ENCODE results near the gene ARRDC1. TPM values are rescaled to one million over a fixed set of nuclear protein-coding genes. Genes with fewer than 3 reads are reported as not detected.

The ARRDC1 gene
- polyA plus RNA-seq, 1 donor from 2014 or later, result 53.4 TPM

DNA sequence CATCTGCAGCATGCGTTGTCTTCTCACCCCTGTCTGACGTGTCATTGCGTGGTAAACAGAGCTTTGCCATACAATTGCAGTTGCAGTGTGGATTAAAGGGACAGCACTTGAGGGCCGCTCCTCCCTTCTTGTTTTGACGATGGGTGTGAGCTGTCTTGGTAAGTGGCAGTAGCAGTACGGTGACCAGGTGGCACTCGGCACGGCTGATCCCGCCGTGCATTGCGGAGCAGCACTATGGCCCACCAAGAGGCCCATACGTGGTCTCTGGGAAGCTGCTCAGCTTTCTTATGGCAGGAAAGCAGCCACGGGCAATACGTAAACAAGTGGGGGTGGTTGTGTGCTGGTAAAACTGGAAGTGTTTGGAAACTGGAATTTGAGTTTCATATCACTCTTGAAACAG, 38.4 kb downstream of the ARRDC1 start:
- H3K9me2 ChIP-seq (ENCODE audit: insufficient read depth, low read length), result no peaks in the 10 kb centered on the region
- H3F3A ChIP-seq (ENCODE audit: insufficient read depth, low read length, poor library complexity, severe bottlenecking), result no peaks in the 10 kb centered on the region
- H3K9me3 ChIP-seq (ENCODE audit: low read length), result no peaks in the 10 kb centered on the region
- H3K4me2 ChIP-seq (ENCODE audit: low read length), result no peak overlapping the region
- no peak for TF ChIP-seq EP300 (conservative IDR thresholded peaks at IDR 0.05; ENCODE audit: poor library complexity, severe bottlenecking)
- no peak for TF ChIP-seq MXI1 (conservative IDR thresholded peaks at IDR 0.05; ENCODE audit: poor library complexity, severe bottlenecking)
- no peak for TF ChIP-seq REST (IDR thresholded peaks at IDR 0.05; ENCODE audit: borderline replicate concordance)
- no peaks in the 10 kb centered on the region for H3K27me3 ChIP-seq (ENCODE audit: insufficient read depth, low read depth, low read length)
- H3K36me3 ChIP-seq (ENCODE audit: insufficient read depth, low read length), result no peaks in the 10 kb centered on the region
- peaks cover 62% of the 10 kb centered on the region for H3K79me2 ChIP-seq (replicated peaks; ENCODE audit: insufficient read depth, low read length)
- H3K9ac ChIP-seq (ENCODE audit: low read length), result no peak overlapping the region
- no peak overlapping the region for H3K4me3 ChIP-seq (ENCODE audit: low read length)
- H4K20me1 ChIP-seq (ENCODE audit: insufficient read depth), result no peaks in the 10 kb centered on the region
- H3K27ac ChIP-seq (ENCODE audit: low read length), result no peak overlapping the region
- H2AFZ ChIP-seq (ENCODE audit: low read depth, low read length), result no peak overlapping the region

DNA sequence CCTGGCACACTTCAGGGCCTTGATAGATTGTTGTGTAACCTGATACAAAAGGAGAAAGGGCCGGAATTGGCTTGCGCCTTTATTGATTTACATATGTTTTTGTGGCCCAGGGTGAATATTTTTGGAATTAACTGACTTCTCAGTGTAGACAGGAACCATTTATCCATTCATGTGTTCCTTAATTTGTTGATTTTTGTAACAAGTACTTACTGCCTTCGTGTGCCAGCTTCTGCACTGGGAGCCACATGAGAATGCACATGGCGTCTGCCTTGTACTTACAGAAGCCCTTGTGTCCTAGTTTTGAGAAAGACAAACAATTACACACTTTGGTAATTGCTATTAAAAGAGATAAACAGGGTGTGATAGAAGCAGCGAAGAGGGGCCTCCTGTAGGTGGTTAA, 39.7 kb downstream of the ARRDC1 start:
- Histone ChIP-seq H3K27ac (ENCODE audit: low read length) (no peak overlapping the region), H3K36me3 (ENCODE audit: insufficient read depth, low read length) (no peaks in the 10 kb centered on the region), H3K27me3 (ENCODE audit: insufficient read depth, low read depth, low read length) (no peaks in the 10 kb centered on the region), H3K4me3 (ENCODE audit: low read length) (no peak overlapping the region), H3K4me2 (ENCODE audit: low read length) (no peak overlapping the region), H3K9me2 (ENCODE audit: insufficient read depth, low read length) (no peaks in the 10 kb centered on the region), H4K20me1 (ENCODE audit: insufficient read depth) (no peaks in the 10 kb centered on the region), H2AFZ (ENCODE audit: low read depth, low read length) (no peak overlapping the region), H3K9ac (ENCODE audit: low read length) (no peak overlapping the region), H3K79me2 (replicated peaks; ENCODE audit: insufficient read depth, low read length) (peaks cover 55% of the 10 kb centered on the region), H3F3A (ENCODE audit: insufficient read depth, low read length, poor library complexity, severe bottlenecking) (no peaks in the 10 kb centered on the region), H3K9me3 (ENCODE audit: low read length) (no peaks in the 10 kb centered on the region)
- TF ChIP-seq POLR2AphosphoS5 (IDR thresholded peaks at IDR 0.05), result no peak
- TF ChIP-seq EP300 (conservative IDR thresholded peaks at IDR 0.05; ENCODE audit: poor library complexity, severe bottlenecking), result no peak
- no peak for TF ChIP-seq EZH2 (IDR thresholded peaks at IDR 0.05; ENCODE audit: borderline replicate concordance, insufficient read depth, low read length, poor library complexity, severe bottlenecking)
- no peak for TF ChIP-seq RAD21 (conservative IDR thresholded peaks at IDR 0.05)
- TF ChIP-seq, protein P1, sequence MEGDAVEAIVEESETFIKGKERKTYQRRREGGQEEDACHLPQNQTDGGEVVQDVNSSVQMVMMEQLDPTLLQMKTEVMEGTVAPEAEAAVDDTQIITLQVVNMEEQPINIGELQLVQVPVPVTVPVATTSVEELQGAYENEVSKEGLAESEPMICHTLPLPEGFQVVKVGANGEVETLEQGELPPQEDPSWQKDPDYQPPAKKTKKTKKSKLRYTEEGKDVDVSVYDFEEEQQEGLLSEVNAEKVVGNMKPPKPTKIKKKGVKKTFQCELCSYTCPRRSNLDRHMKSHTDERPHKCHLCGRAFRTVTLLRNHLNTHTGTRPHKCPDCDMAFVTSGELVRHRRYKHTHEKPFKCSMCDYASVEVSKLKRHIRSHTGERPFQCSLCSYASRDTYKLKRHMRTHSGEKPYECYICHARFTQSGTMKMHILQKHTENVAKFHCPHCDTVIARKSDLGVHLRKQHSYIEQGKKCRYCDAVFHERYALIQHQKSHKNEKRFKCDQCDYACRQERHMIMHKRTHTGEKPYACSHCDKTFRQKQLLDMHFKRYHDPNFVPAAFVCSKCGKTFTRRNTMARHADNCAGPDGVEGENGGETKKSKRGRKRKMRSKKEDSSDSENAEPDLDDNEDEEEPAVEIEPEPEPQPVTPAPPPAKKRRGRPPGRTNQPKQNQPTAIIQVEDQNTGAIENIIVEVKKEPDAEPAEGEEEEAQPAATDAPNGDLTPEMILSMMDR (IDR thresholded peaks at IDR 0.05; ENCODE audit: poor library complexity, severe bottlenecking), result no peak
- no peak for TF ChIP-seq TAF1 (IDR thresholded peaks at IDR 0.05; ENCODE audit: low read depth)
- TF ChIP-seq SMC3 (conservative IDR thresholded peaks at IDR 0.05; ENCODE audit: poor library complexity), result no peak
- TF ChIP-seq MXI1 (conservative IDR thresholded peaks at IDR 0.05; ENCODE audit: poor library complexity, severe bottlenecking), result no peak
- TF ChIP-seq REST (IDR thresholded peaks at IDR 0.05; ENCODE audit: borderline replicate concordance), result no peak
